ENCODE data around the gene CREB3L1. TPM values are rescaled to one million over a fixed set of nuclear protein-coding genes. Genes with fewer than 3 reads are reported as not detected.

Gene CREB3L1
- total RNA-seq, 8 experiments from 2014 or later: 0.58 to 8.8 (median 1.8) TPM

- H3K4me3 ChIP-seq: peak overlapping the region in 1 of 5 donors; percentile 2
- WGBS, 10 experiments: 0 to 49% (median 15%) methylated on average over 1 to 8 of the region's 11 CpGs; no CpG with 5 or more reads in 1 of the 10 experiments
- peaks cover 15 to 27% of the 10 kb centered on the region in 2 donors for H3K4me1 ChIP-seq (replicated peaks in 1 of 2)
- in situ Hi-C loops (cut with MboI; ENCODE audit: low pct_unique_long_range_greater_than_20kb in 2 of 9, low sequenced_read_pairs in 9 of 9, unreplicated experiment in 9 of 9): no loop called here
- ATAC-seq (replicated peaks in 6 of 8): peak in 6 of 8 experiments; percentile 17 to 76 (median 65)
- H3K27ac ChIP-seq: peak overlapping the region in 1 of 2 donors; percentile 1
These were observed 53.3 kb downstream of the CREB3L1 start for GRCh38 chr11:46330563-46331281.

- 25 to 80% (median 54%) methylated on average over 1 to 5 of the region's 5 CpGs; no CpG with 5 or more reads in 1 of the 10 experiments for WGBS, 10 experiments
- Histone ChIP-seq H3K4me3 (no peak overlapping the region), H3K4me1 (replicated peaks in 1 of 2) (peaks cover 15 to 27% of the 10 kb centered on the region in 2 donors), H3K27ac (no peak overlapping the region)
- in situ Hi-C loops (cut with MboI; ENCODE audit: low pct_unique_long_range_greater_than_20kb in 2 of 9, low sequenced_read_pairs in 9 of 9, unreplicated experiment in 9 of 9): no loop called here
- ATAC-seq (replicated peaks in 6 of 8): no peak
These were observed 54.0 kb downstream of the CREB3L1 start for GRCh38 chr11:46331282-46331984.

- ATAC-seq (replicated peaks in 6 of 8): no peak
- WGBS, 10 experiments: 14 to 64% (median 18%) methylated on average over 1 to 6 of the region's 8 CpGs; no CpG with 5 or more reads in 5 of the 10 experiments
- Histone ChIP-seq H3K4me1 (replicated peaks in 1 of 2) (peaks cover 15 to 27% of the 10 kb centered on the region in 2 donors), H3K27ac (no peak overlapping the region), H3K4me3 (peak overlapping the region in 3 of 5 donors; percentile 38 to 45 (median 43))
- in situ Hi-C loops (cut with MboI; ENCODE audit: low pct_unique_long_range_greater_than_20kb in 2 of 9, low sequenced_read_pairs in 9 of 9, unreplicated experiment in 9 of 9): no loop called here
These were observed 54.7 kb downstream of the CREB3L1 start for GRCh38 chr11:46332093-46332567.

- H3K4me3 ChIP-seq: peak overlapping the region; percentile 27 to 45 (median 38)
- WGBS, 10 experiments: 0 to 40% (median 2%) methylated on average over 1 to 6 of the region's 99 CpGs; no CpG with 5 or more reads in 6 of the 10 experiments
- H3K27ac ChIP-seq: no peak overlapping the region
- in situ Hi-C loops (cut with MboI; ENCODE audit: low pct_unique_long_range_greater_than_20kb in 2 of 9, low sequenced_read_pairs in 9 of 9, unreplicated experiment in 9 of 9): no loop called here
- peaks cover 15 to 27% of the 10 kb centered on the region in 2 donors for H3K4me1 ChIP-seq (replicated peaks in 1 of 2)
- ATAC-seq (replicated peaks in 6 of 8): peak; percentile 60 to 75 (median 70)
These were observed 55.3 kb downstream of the CREB3L1 start for GRCh38 chr11:46332568-46333393.

GRCh38 chr11:46333394-46333947, 56.0 kb downstream of the CREB3L1 start:
- no peak overlapping the region for H3K27ac ChIP-seq
- WGBS, 10 experiments: 0 to 60% (median 21%) methylated on average over 1 to 10 of the region's 25 CpGs; no CpG with 5 or more reads in 4 of the 10 experiments
- H3K4me1 ChIP-seq (replicated peaks in 1 of 2): peaks cover 19 to 28% of the 10 kb centered on the region in 2 donors
- peak overlapping the region; percentile 27 to 45 (median 38) for H3K4me3 ChIP-seq
- in situ Hi-C loops (cut with MboI; ENCODE audit: low pct_unique_long_range_greater_than_20kb in 2 of 9, low sequenced_read_pairs in 9 of 9, unreplicated experiment in 9 of 9): no loop called here
- ATAC-seq (replicated peaks in 6 of 8): peak in 4 of 8 experiments; percentile 1 to 33 (median 17)

- H3K4me1 ChIP-seq (replicated peaks in 1 of 2): peaks cover 25 to 35% of the 10 kb centered on the region in 2 donors
- no peak overlapping the region for H3K4me3 ChIP-seq
These were observed 56.7 kb downstream of the CREB3L1 start for GRCh38 chr11:46334211-46334610.

GRCh38 chr11:46335271-46335670, 57.8 kb downstream of the CREB3L1 start:
- WGBS, 10 experiments: 71 to 100% (median 90%) methylated on average over 1 to 4 of the region's 6 CpGs; no CpG with 5 or more reads in 5 of the 10 experiments
- in situ Hi-C loops (cut with MboI; ENCODE audit: low pct_unique_long_range_greater_than_20kb in 2 of 9, low sequenced_read_pairs in 9 of 9, unreplicated experiment in 9 of 9): no loop called here
- H3K4me3 ChIP-seq: no peak overlapping the region
- peaks cover 28 to 38% of the 10 kb centered on the region in 2 donors for H3K4me1 ChIP-seq (replicated peaks in 1 of 2)
- no peak overlapping the region for H3K27ac ChIP-seq
- no peak for ATAC-seq (replicated peaks in 6 of 8)

More at GRCh38 chr11:46334211-46334610, 56.7 kb downstream of the CREB3L1 start:
- ATAC-seq (replicated peaks in 6 of 8): no peak
- in situ Hi-C loops (cut with MboI; ENCODE audit: low pct_unique_long_range_greater_than_20kb in 2 of 9, low sequenced_read_pairs in 9 of 9, unreplicated experiment in 9 of 9): no loop called here
- 43 to 100% (median 95%) methylated on average over 1 to 2 of the region's 3 CpGs; no CpG with 5 or more reads in 6 of the 10 experiments for WGBS, 10 experiments
- H3K27ac ChIP-seq: no peak overlapping the region

GRCh38 chr11:46335890-46336562, 58.6 kb downstream of the CREB3L1 start:
- Histone ChIP-seq H3K4me3 (no peak overlapping the region), H3K4me1 (replicated peaks in 1 of 2) (peaks cover 20 to 32% of the 10 kb centered on the region in 2 donors)
- ATAC-seq (replicated peaks in 6 of 8): no peak

GRCh38 chr11:46336563-46337180, 59.2 kb downstream of the CREB3L1 start:
- Histone ChIP-seq H3K27ac (no peak overlapping the region), H3K4me3 (no peak overlapping the region), H3K4me1 (replicated peaks in 1 of 2) (peaks cover 18 to 29% of the 10 kb centered on the region in 2 donors)
- ATAC-seq (replicated peaks in 6 of 8): no peak
- in situ Hi-C loops (cut with MboI; ENCODE audit: low pct_unique_long_range_greater_than_20kb in 2 of 9, low sequenced_read_pairs in 9 of 9, unreplicated experiment in 9 of 9): no loop called here
- 68 to 100% (median 82%) methylated on average over 1 to 8 of the region's 12 CpGs; no CpG with 5 or more reads in 4 of the 10 experiments for WGBS, 10 experiments

More at GRCh38 chr11:46335890-46336562, 58.6 kb downstream of the CREB3L1 start:
- WGBS, 10 experiments: 84 to 100% (median 94%) methylated on average over 1 to 10 of the region's 11 CpGs; no CpG with 5 or more reads in 3 of the 10 experiments
- in situ Hi-C loops (cut with MboI; ENCODE audit: low pct_unique_long_range_greater_than_20kb in 2 of 9, low sequenced_read_pairs in 9 of 9, unreplicated experiment in 9 of 9): no loop called here
- H3K27ac ChIP-seq: no peak overlapping the region

GRCh38 chr11:46337626-46338345, 60.3 kb downstream of the CREB3L1 start:
- ATAC-seq (replicated peaks in 6 of 8): no peak
- 60 to 100% (median 91%) methylated on average over 4 to 9 of the region's 13 CpGs; no CpG with 5 or more reads in 1 of the 10 experiments for WGBS, 10 experiments
- in situ Hi-C loops (cut with MboI; ENCODE audit: low pct_unique_long_range_greater_than_20kb in 2 of 9, low sequenced_read_pairs in 9 of 9, unreplicated experiment in 9 of 9): no loop called here
- H3K4me1 ChIP-seq (replicated peaks in 1 of 2): peaks cover 18 to 27% of the 10 kb centered on the region in 2 donors
- H3K4me3 ChIP-seq: no peak overlapping the region
- no peak overlapping the region for H3K27ac ChIP-seq

GRCh38 chr11:46338636-46338987, 61.1 kb downstream of the CREB3L1 start:
- H3K27ac ChIP-seq: peak overlapping the region; percentile 4 to 35
- in situ Hi-C loops (cut with MboI; ENCODE audit: low pct_unique_long_range_greater_than_20kb in 2 of 9, low sequenced_read_pairs in 9 of 9, unreplicated experiment in 9 of 9): no loop called here
- 0 to 80% (median 30%) methylated on average over 1 to 9 of the region's 9 CpGs; no CpG with 5 or more reads in 3 of the 10 experiments for WGBS, 10 experiments
- no peak overlapping the region for H3K4me3 ChIP-seq
- H3K4me1 ChIP-seq (replicated peaks in 1 of 2): peaks cover 18 to 24% of the 10 kb centered on the region in 2 donors
- ATAC-seq (replicated peaks in 6 of 8): peak in 2 of 8 experiments; percentile 7 to 12

Data from motor neuron (in vitro differentiated cells).